Measurements from ENCODE around the gene HLCS.

HLCS gene

DNA sequence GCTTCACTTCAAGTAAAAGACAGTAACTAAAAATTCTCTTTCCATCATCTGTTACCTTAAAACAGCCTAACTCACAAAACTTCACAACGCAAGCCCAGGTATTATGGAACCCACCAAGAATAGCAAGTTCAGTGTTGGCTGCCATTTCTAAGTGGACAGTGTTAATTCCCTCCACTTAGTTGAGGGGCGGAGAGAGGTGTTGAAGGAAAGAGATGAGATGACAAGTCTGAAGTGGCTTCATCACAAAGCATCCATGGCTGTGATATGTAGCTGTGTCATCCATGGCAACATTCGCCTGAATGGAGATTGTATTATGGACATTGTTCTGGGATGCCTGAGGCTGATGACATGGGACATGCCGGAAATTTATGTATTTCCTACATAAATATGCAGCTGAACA is 165.7 kb downstream of the HLCS start:
- Histone ChIP-seq H2BK12ac (ENCODE audit: low read length) (no peak overlapping the region), H3K9me3 (replicated peaks in 1 of 2; ENCODE audit: control insufficient read depth in 2 of 2, insufficient read depth in 1 of 2, low read depth in 1 of 2, low read length in 2 of 2) (peaks cover 7 to 15% of the 10 kb centered on the region in 2 donors), H3K18ac (ENCODE audit: low read length) (no peak overlapping the region), H4K8ac (ENCODE audit: low read depth, low read length) (no peak overlapping the region), H2AK5ac (ENCODE audit: low read depth, low read length) (no peak overlapping the region), H3K36me3 (replicated peaks in 1 of 2; ENCODE audit: control insufficient read depth in 2 of 2, insufficient read depth in 2 of 2, low read length in 2 of 2) (peaks cover 0 to 1% of the 10 kb centered on the region in 2 donors), H3K27ac (replicated peaks; ENCODE audit: low read length) (no peak overlapping the region), H3K14ac (ENCODE audit: low read length) (no peak overlapping the region), H3K4ac (ENCODE audit: low read length) (no peak overlapping the region), H3K4me3 (ENCODE audit: low read length in 2 of 2) (no peak overlapping the region), H2BK5ac (ENCODE audit: low read length) (no peak overlapping the region), H3K23ac (ENCODE audit: low read depth, low read length, poor library complexity) (no peak overlapping the region), H3K9ac (ENCODE audit: low read depth, low read length, poor library complexity) (no peak overlapping the region), H4K91ac (ENCODE audit: low read depth, low read length, poor library complexity) (no peak overlapping the region), H2BK15ac (ENCODE audit: low read length) (no peak overlapping the region), H2AFZ (ENCODE audit: low read length) (no peak overlapping the region), H3K79me1 (ENCODE audit: low read depth, low read length) (no peaks in the 10 kb centered on the region), H2BK120ac (ENCODE audit: low read depth, low read length) (no peak overlapping the region), H3K4me2 (ENCODE audit: insufficient read depth, low read length, poor library complexity, severe bottlenecking) (no peak overlapping the region), H3K27me3 (ENCODE audit: control insufficient read depth in 3 of 3, insufficient read depth in 3 of 3, low read depth in 1 of 3, low read length in 3 of 3) (no peaks in the 10 kb centered on the region), H3K4me1 (ENCODE audit: control insufficient read depth in 2 of 2, insufficient read depth in 1 of 2, low read depth in 1 of 2, low read length in 2 of 2) (peaks cover 0 to 3% of the 10 kb centered on the region in 2 donors)
- no CpG with 5 or more reads among the region's 4 CpGs for WGBS, 2 donors (ENCODE audit: extremely low coverage in 2 of 2, insufficient read length in 2 of 2, insufficient replicate concordance in 1 of 2)
- no peak for DNase-seq (ENCODE audit: low spot score)

DNA sequence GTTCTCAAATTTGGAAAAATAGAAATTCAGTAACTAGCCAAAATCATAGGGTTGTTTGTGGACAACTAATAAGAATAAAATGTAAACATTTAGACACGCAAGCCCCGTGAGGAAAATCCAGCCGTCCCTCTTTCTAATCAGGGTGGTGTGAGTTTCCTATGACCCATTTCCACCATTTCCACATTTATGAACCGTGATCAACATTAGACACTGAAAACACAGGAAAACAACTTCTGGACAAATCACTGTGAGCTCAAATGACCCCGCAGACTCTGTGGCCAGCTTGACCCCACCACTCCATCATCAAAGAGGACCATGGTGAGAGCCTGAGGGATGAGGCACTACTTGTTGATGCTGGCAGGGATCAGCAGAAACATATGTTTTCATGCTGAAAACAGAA is 166.6 kb downstream of the HLCS start:
- Histone ChIP-seq H3K27me3 (ENCODE audit: control insufficient read depth in 3 of 3, insufficient read depth in 3 of 3, low read depth in 1 of 3, low read length in 3 of 3) (no peaks in the 10 kb centered on the region), H2BK5ac (ENCODE audit: low read length) (no peak overlapping the region), H4K8ac (ENCODE audit: low read depth, low read length) (no peak overlapping the region), H3K4ac (ENCODE audit: low read length) (no peak overlapping the region), H3K14ac (ENCODE audit: low read length) (no peak overlapping the region), H2AK5ac (ENCODE audit: low read depth, low read length) (no peak overlapping the region), H4K91ac (ENCODE audit: low read depth, low read length, poor library complexity) (no peak overlapping the region), H3K4me2 (ENCODE audit: insufficient read depth, low read length, poor library complexity, severe bottlenecking) (no peak overlapping the region), H3K9me3 (replicated peaks in 1 of 2; ENCODE audit: control insufficient read depth in 2 of 2, insufficient read depth in 1 of 2, low read depth in 1 of 2, low read length in 2 of 2) (peaks cover 7 to 15% of the 10 kb centered on the region in 2 donors), H3K4me3 (ENCODE audit: low read length in 2 of 2) (no peak overlapping the region), H3K4me1 (ENCODE audit: control insufficient read depth in 2 of 2, insufficient read depth in 1 of 2, low read depth in 1 of 2, low read length in 2 of 2) (peaks cover 0 to 3% of the 10 kb centered on the region in 2 donors), H3K79me1 (ENCODE audit: low read depth, low read length) (no peaks in the 10 kb centered on the region), H2AFZ (ENCODE audit: low read length) (no peak overlapping the region), H2BK120ac (ENCODE audit: low read depth, low read length) (no peak overlapping the region), H3K18ac (ENCODE audit: low read length) (no peak overlapping the region), H2BK15ac (ENCODE audit: low read length) (no peak overlapping the region), H3K36me3 (replicated peaks in 1 of 2; ENCODE audit: control insufficient read depth in 2 of 2, insufficient read depth in 2 of 2, low read length in 2 of 2) (peaks cover 0 to 1% of the 10 kb centered on the region in 2 donors), H3K23ac (ENCODE audit: low read depth, low read length, poor library complexity) (no peak overlapping the region), H2BK12ac (ENCODE audit: low read length) (no peak overlapping the region), H3K9ac (ENCODE audit: low read depth, low read length, poor library complexity) (no peak overlapping the region), H3K27ac (replicated peaks; ENCODE audit: low read length) (no peak overlapping the region)
- no CpG with 5 or more reads among the region's 5 CpGs for WGBS, 2 donors (ENCODE audit: extremely low coverage in 2 of 2, insufficient read length in 2 of 2, insufficient replicate concordance in 1 of 2)
- DNase-seq (ENCODE audit: low spot score) = no peak

DNA sequence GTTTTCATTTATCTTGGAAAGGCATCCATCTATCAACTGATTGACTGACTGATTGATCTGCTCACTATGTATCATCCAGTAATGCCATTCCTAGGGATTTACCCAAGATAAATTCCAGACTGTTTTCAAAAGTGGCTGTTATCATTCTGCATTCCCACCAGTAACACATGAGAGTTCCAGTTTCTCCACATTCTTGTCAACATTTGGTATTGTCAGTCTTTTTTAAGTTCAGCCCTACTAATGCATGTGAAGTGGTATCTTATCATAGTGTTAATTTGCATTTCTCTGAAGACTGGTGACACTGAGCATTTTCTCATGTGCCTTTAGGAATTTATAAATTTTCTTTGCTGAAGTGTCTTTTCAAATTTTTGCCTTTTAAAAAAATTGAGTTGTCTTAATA is 168.0 kb downstream of the HLCS start:
- Histone ChIP-seq H3K27ac (replicated peaks; ENCODE audit: low read length) (no peak overlapping the region), H2BK120ac (ENCODE audit: low read depth, low read length) (no peak overlapping the region), H2AK5ac (ENCODE audit: low read depth, low read length) (no peak overlapping the region), H3K18ac (ENCODE audit: low read length) (no peak overlapping the region), H2BK5ac (ENCODE audit: low read length) (no peak overlapping the region), H3K4me3 (ENCODE audit: low read length in 2 of 2) (no peak overlapping the region), H3K9me3 (replicated peaks in 1 of 2; ENCODE audit: control insufficient read depth in 2 of 2, insufficient read depth in 1 of 2, low read depth in 1 of 2, low read length in 2 of 2) (peaks cover 7 to 15% of the 10 kb centered on the region in 2 donors), H3K4me1 (ENCODE audit: control insufficient read depth in 2 of 2, insufficient read depth in 1 of 2, low read depth in 1 of 2, low read length in 2 of 2) (no peaks in the 10 kb centered on the region), H4K8ac (ENCODE audit: low read depth, low read length) (no peak overlapping the region), H3K79me1 (ENCODE audit: low read depth, low read length) (no peaks in the 10 kb centered on the region), H3K4ac (ENCODE audit: low read length) (no peak overlapping the region), H3K14ac (ENCODE audit: low read length) (no peak overlapping the region), H3K9ac (ENCODE audit: low read depth, low read length, poor library complexity) (no peak overlapping the region), H2BK12ac (ENCODE audit: low read length) (no peak overlapping the region), H3K4me2 (ENCODE audit: insufficient read depth, low read length, poor library complexity, severe bottlenecking) (no peak overlapping the region), H3K27me3 (ENCODE audit: control insufficient read depth in 3 of 3, insufficient read depth in 3 of 3, low read depth in 1 of 3, low read length in 3 of 3) (no peaks in the 10 kb centered on the region), H4K91ac (ENCODE audit: low read depth, low read length, poor library complexity) (no peak overlapping the region), H2BK15ac (ENCODE audit: low read length) (no peak overlapping the region), H3K36me3 (replicated peaks in 1 of 2; ENCODE audit: control insufficient read depth in 2 of 2, insufficient read depth in 2 of 2, low read length in 2 of 2) (peaks cover 0 to 1% of the 10 kb centered on the region in 2 donors), H2AFZ (ENCODE audit: low read length) (no peak overlapping the region), H3K23ac (ENCODE audit: low read depth, low read length, poor library complexity) (no peak overlapping the region)
- no peak for DNase-seq (ENCODE audit: low spot score)

DNA sequence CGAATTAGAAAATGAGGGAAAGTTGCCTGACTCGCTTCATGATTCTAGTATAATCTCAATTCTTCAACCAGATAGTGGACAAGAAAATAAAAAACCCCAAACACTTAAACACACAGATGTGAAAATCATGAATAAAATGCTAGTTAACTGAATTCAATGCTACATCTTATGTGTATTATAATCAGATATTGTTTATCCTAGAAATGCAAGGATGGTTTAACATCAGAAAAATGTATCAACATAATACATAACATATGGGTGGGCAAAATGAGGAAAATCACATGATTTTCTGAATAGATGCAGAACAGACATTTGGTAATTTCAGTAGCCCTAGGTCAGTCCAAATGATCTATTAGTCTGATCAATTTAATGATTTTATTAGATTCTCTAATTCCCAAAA is 170.4 kb downstream of the HLCS start:
- Histone ChIP-seq H4K8ac (ENCODE audit: low read depth, low read length) (no peak overlapping the region), H2BK15ac (ENCODE audit: low read length) (no peak overlapping the region), H3K27ac (replicated peaks; ENCODE audit: low read length) (no peak overlapping the region), H2AK5ac (ENCODE audit: low read depth, low read length) (no peak overlapping the region), H2BK5ac (ENCODE audit: low read length) (no peak overlapping the region), H3K23ac (ENCODE audit: low read depth, low read length, poor library complexity) (no peak overlapping the region), H3K18ac (ENCODE audit: low read length) (no peak overlapping the region), H3K9ac (ENCODE audit: low read depth, low read length, poor library complexity) (no peak overlapping the region), H4K91ac (ENCODE audit: low read depth, low read length, poor library complexity) (no peak overlapping the region), H3K4me2 (ENCODE audit: insufficient read depth, low read length, poor library complexity, severe bottlenecking) (no peak overlapping the region), H3K27me3 (ENCODE audit: control insufficient read depth in 3 of 3, insufficient read depth in 3 of 3, low read depth in 1 of 3, low read length in 3 of 3) (no peaks in the 10 kb centered on the region), H2BK120ac (ENCODE audit: low read depth, low read length) (no peak overlapping the region), H3K36me3 (replicated peaks in 1 of 2; ENCODE audit: control insufficient read depth in 2 of 2, insufficient read depth in 2 of 2, low read length in 2 of 2) (no peaks in the 10 kb centered on the region), H3K4me1 (ENCODE audit: control insufficient read depth in 2 of 2, insufficient read depth in 1 of 2, low read depth in 1 of 2, low read length in 2 of 2) (peaks cover 2 to 15% of the 10 kb centered on the region in 2 donors), H2BK12ac (ENCODE audit: low read length) (no peak overlapping the region), H3K79me1 (ENCODE audit: low read depth, low read length) (no peaks in the 10 kb centered on the region), H3K14ac (ENCODE audit: low read length) (no peak overlapping the region), H2AFZ (ENCODE audit: low read length) (no peak overlapping the region), H3K4ac (ENCODE audit: low read length) (no peak overlapping the region), H3K4me3 (ENCODE audit: low read length in 2 of 2) (no peak overlapping the region), H3K9me3 (replicated peaks in 1 of 2; ENCODE audit: control insufficient read depth in 2 of 2, insufficient read depth in 1 of 2, low read depth in 1 of 2, low read length in 2 of 2) (peaks cover 7 to 15% of the 10 kb centered on the region in 2 donors)
- WGBS, 2 donors (ENCODE audit: extremely low coverage in 2 of 2, insufficient read length in 2 of 2, insufficient replicate concordance in 1 of 2) = no CpG with 5 or more reads among the region's 2 CpGs
- no peak for DNase-seq (ENCODE audit: low spot score)

All from neuronal stem cell (in vitro differentiated cells).